HG02973 (cell line): ENCODE measurements around the gene RNPEPL1.

Experiments
- ATAC-seq: cut with Tn5 transposase; IDR thresholded peaks from one replicate; pipeline ENCODE4 v1.9.1; 2021; ENCODE audit warnings: moderate library complexity; ENCODE audit not compliant: unreplicated experiment

The RNPEPL1 gene

GRCh38 chr2:240622060-240622411, 53.8 kb downstream of the RNPEPL1 start:
- no peak for ATAC-seq

- no peak for ATAC-seq
These were observed 54.4 kb downstream of the RNPEPL1 start for GRCh38 chr2:240622531-240623235.

- ATAC-seq, result no peak
These were observed 55.3 kb downstream of the RNPEPL1 start for GRCh38 chr2:240623531-240624010.

GRCh38 chr2:240624011-240624949, 56.0 kb downstream of the RNPEPL1 start:
- no peak for ATAC-seq

GRCh38 chr2:240624950-240625621, 56.8 kb downstream of the RNPEPL1 start, which contains the start of gene GPR35:
Gene GPR35 (plus strand): TSS chr2:240625480. CDS start chr2:240629953, 4,473 bp downstream.
- no peak for ATAC-seq

- no peak for ATAC-seq
These were observed 58.4 kb downstream of the RNPEPL1 start for GRCh38 chr2:240626531-240627300.

GRCh38 chr2:240627736-240628506, 59.6 kb downstream of the RNPEPL1 start:
- ATAC-seq, result no peak

- no peak for ATAC-seq
These were observed 60.2 kb downstream of the RNPEPL1 start for GRCh38 chr2:240628507-240628807.

- ATAC-seq, result no peak
These were observed 60.7 kb downstream of the RNPEPL1 start for GRCh38 chr2:240628808-240629618.

GRCh38 chr2:240629619-240629967, 61.3 kb downstream of the RNPEPL1 start:
- no peak for ATAC-seq

- ATAC-seq, result no peak
These were observed 61.9 kb downstream of the RNPEPL1 start for GRCh38 chr2:240629968-240630770.
